ENCODE results near the gene CA6.
"Not testable (repeated sequence)": the region's sequence is repeated elsewhere in the genome, so short reads cannot be mapped to it uniquely, and the experiment has no call there.

GRCh38 chr1:9001534-9002214 lies 56.0 kb downstream of the CA6 start:
- TF ChIP-seq CTCF (IDR thresholded peaks at IDR 0.05); EZH2 (IDR thresholded peaks at IDR 0.05; ENCODE audit: borderline replicate concordance, insufficient read depth, low read depth, low read length, poor library complexity, severe bottlenecking): not testable (repeated sequence)
